Muscle layer of duodenum (tissue), 2 donors: ENCODE data around the gene PHACTR1.

Experiments used
- H3K27ac ChIP-seq: one replicate; pipeline ENCODE4 v1.7.0; 2013; ENCODE audit warnings: mild to moderate bottlenecking, low read length
- H3K27me3 ChIP-seq: one replicate; pipeline ENCODE4 v1.7.0; 2013; ENCODE audit warnings: low read depth, mild to moderate bottlenecking, control low read depth, low read length
- H3K36me3 ChIP-seq, 2 donors: one replicate each; pipeline ENCODE4 v1.7.0; 2013; ENCODE audit warnings: low read length in 2 of 2, control low read depth in 1 of 2, mild to moderate bottlenecking in 1 of 2; ENCODE audit not compliant: insufficient read depth in 2 of 2, control insufficient read depth in 1 of 2
- H3K4me1 ChIP-seq, 2 donors: one replicate each; pipeline ENCODE4 v1.7.0; 2013; ENCODE audit warnings: low read length in 2 of 2, mild to moderate bottlenecking in 2 of 2, control low read depth in 1 of 2, moderate library complexity in 1 of 2; ENCODE audit not compliant: insufficient read depth in 2 of 2, control insufficient read depth in 1 of 2
- H3K4me3 ChIP-seq, 2 donors: one replicate each; pipeline ENCODE4 v1.7.0; 2013; ENCODE audit warnings: low read length in 2 of 2, low read depth in 1 of 2, mild to moderate bottlenecking in 1 of 2
- H3K9me3 ChIP-seq, 2 donors: one replicate each; pipeline ENCODE4 v1.7.0; 2013; ENCODE audit warnings: low read length in 2 of 2, control low read depth in 1 of 2, mild to moderate bottlenecking in 1 of 2; ENCODE audit not compliant: control insufficient read depth in 1 of 2
- donor health status: healthy.

Gene PHACTR1

GRCh38 chr6:12716298-12716916 is at the start of gene PHACTR1:
Gene PHACTR1 (plus strand): TSS chr6:12716767.
- no peaks in the 10 kb centered on the region for H3K4me1 ChIP-seq
- no peak within 1 kb of the TSS for H3K4me3 ChIP-seq
- no peaks in the 10 kb centered on the region for H3K36me3 ChIP-seq
- H3K9me3 ChIP-seq = no peaks in the 10 kb centered on the region
- H3K27me3 ChIP-seq = no peaks in the 10 kb centered on the region
- no peak within 1 kb of the TSS for H3K27ac ChIP-seq

- H3K4me3 ChIP-seq = no peak overlapping the region
- H3K27ac ChIP-seq = no peak overlapping the region
- H3K36me3 ChIP-seq = no peaks in the 10 kb centered on the region
- H3K27me3 ChIP-seq = no peaks in the 10 kb centered on the region
- no peaks in the 10 kb centered on the region for H3K9me3 ChIP-seq
- H3K4me1 ChIP-seq = no peaks in the 10 kb centered on the region
Observed at GRCh38 chr6:12666886-12667285, 49.7 kb upstream of the PHACTR1 start.

- no peak overlapping the region for H3K27ac ChIP-seq
- H3K27me3 ChIP-seq = no peaks in the 10 kb centered on the region
- H3K9me3 ChIP-seq = no peaks in the 10 kb centered on the region
- no peak overlapping the region for H3K4me3 ChIP-seq
- H3K36me3 ChIP-seq = no peaks in the 10 kb centered on the region
- no peaks in the 10 kb centered on the region for H3K4me1 ChIP-seq
Observed at GRCh38 chr6:12675931-12676330, 40.6 kb upstream of the PHACTR1 start.

- Histone ChIP-seq H3K4me3 (no peak overlapping the region), H3K36me3 (no peaks in the 10 kb centered on the region), H3K9me3 (no peaks in the 10 kb centered on the region), H3K27ac (no peak overlapping the region), H3K4me1 (no peaks in the 10 kb centered on the region), H3K27me3 (no peaks in the 10 kb centered on the region)
Observed at GRCh38 chr6:12679341-12679740, 37.2 kb upstream of the PHACTR1 start.

- H3K27ac ChIP-seq = no peak overlapping the region
Observed at GRCh38 chr6:12693122-12693521, 23.4 kb upstream of the PHACTR1 start.

GRCh38 chr6:12698298-12698697 is 18.3 kb upstream of the PHACTR1 start:
- Histone ChIP-seq H3K27me3 (no peaks in the 10 kb centered on the region), H3K9me3 (no peaks in the 10 kb centered on the region), H3K27ac (no peak overlapping the region), H3K4me1 (no peaks in the 10 kb centered on the region), H3K36me3 (no peaks in the 10 kb centered on the region), H3K4me3 (no peak overlapping the region)

More at GRCh38 chr6:12693122-12693521, 23.4 kb upstream of the PHACTR1 start:
- no peaks in the 10 kb centered on the region for H3K4me1 ChIP-seq
- H3K9me3 ChIP-seq = peaks cover 0 to under 1% of the 10 kb centered on the region in 2 donors
- H3K27me3 ChIP-seq = no peaks in the 10 kb centered on the region
- H3K4me3 ChIP-seq = no peak overlapping the region
- H3K36me3 ChIP-seq = no peaks in the 10 kb centered on the region

GRCh38 chr6:12704946-12705345 is 11.6 kb upstream of the PHACTR1 start:
- H3K27ac ChIP-seq = no peak overlapping the region
- H3K27me3 ChIP-seq = no peaks in the 10 kb centered on the region

GRCh38 chr6:12709116-12709515 is 7.5 kb upstream of the PHACTR1 start:
- Histone ChIP-seq H3K4me1 (no peaks in the 10 kb centered on the region), H3K27ac (no peak overlapping the region), H3K27me3 (no peaks in the 10 kb centered on the region), H3K4me3 (no peak overlapping the region), H3K36me3 (no peaks in the 10 kb centered on the region), H3K9me3 (no peaks in the 10 kb centered on the region)

More at GRCh38 chr6:12704946-12705345, 11.6 kb upstream of the PHACTR1 start:
- no peaks in the 10 kb centered on the region for H3K36me3 ChIP-seq
- H3K4me1 ChIP-seq = no peaks in the 10 kb centered on the region
- H3K9me3 ChIP-seq = no peaks in the 10 kb centered on the region
- H3K4me3 ChIP-seq = no peak overlapping the region

- no peaks in the 10 kb centered on the region for H3K9me3 ChIP-seq
- no peaks in the 10 kb centered on the region for H3K27me3 ChIP-seq
- H3K36me3 ChIP-seq = no peaks in the 10 kb centered on the region
- no peak overlapping the region for H3K4me3 ChIP-seq
- H3K27ac ChIP-seq = no peak overlapping the region
- H3K4me1 ChIP-seq = no peaks in the 10 kb centered on the region
Observed at GRCh38 chr6:12709556-12710232, 6.9 kb upstream of the PHACTR1 start.

- H3K36me3 ChIP-seq = no peaks in the 10 kb centered on the region
- H3K27me3 ChIP-seq = no peaks in the 10 kb centered on the region
- H3K9me3 ChIP-seq = no peaks in the 10 kb centered on the region
- H3K4me1 ChIP-seq = no peaks in the 10 kb centered on the region
- H3K27ac ChIP-seq = no peak overlapping the region
- no peak overlapping the region for H3K4me3 ChIP-seq
Observed at GRCh38 chr6:12710921-12711320, 5.6 kb upstream of the PHACTR1 start.

- Histone ChIP-seq H3K36me3 (no peaks in the 10 kb centered on the region), H3K27ac (no peak overlapping the region), H3K4me1 (no peaks in the 10 kb centered on the region), H3K4me3 (no peak overlapping the region), H3K9me3 (no peaks in the 10 kb centered on the region), H3K27me3 (no peaks in the 10 kb centered on the region)
Observed at GRCh38 chr6:12714022-12714421, 2.5 kb upstream of the PHACTR1 start.

GRCh38 chr6:12715437-12715836 is 1.1 kb upstream of the PHACTR1 start:
- Histone ChIP-seq H3K27ac (no peak overlapping the region), H3K27me3 (no peaks in the 10 kb centered on the region), H3K9me3 (no peaks in the 10 kb centered on the region)

More at GRCh38 chr6:12715437-12715836, 1.1 kb upstream of the PHACTR1 start:
- Histone ChIP-seq H3K4me3 (no peak overlapping the region), H3K36me3 (no peaks in the 10 kb centered on the region), H3K4me1 (no peaks in the 10 kb centered on the region)
